Thyroid gland (tissue), 4 donors: ENCODE results near the gene LIN28B. TPM values are rescaled to one million over a fixed set of nuclear protein-coding genes. Genes with fewer than 3 reads are reported as not detected.

Experiments
- DNase-seq, 2 donors: peaks; one replicate each; pipeline ENCODE4 v3.0.0-alpha.2; 2019
- H3K27ac ChIP-seq, 3 donors: fragments of 200-600 bp; sonication (generic); 1 replicate in 2 of 3; 2 replicates in 1 of 3; pipeline ENCODE4 v1.5.1; 2016 to 2019; ENCODE audit warnings: mild to moderate bottlenecking in 1 of 3, moderate library complexity in 1 of 3
- H3K27me3 ChIP-seq: fragments of 200-600 bp; sonication (generic); one replicate; pipeline ENCODE4 v1.5.1; 2019
- H3K36me3 ChIP-seq, 2 donors: fragments of 200-600 bp; sonication (generic); one replicate each; pipeline ENCODE4 v1.5.1; 2016 to 2019
- H3K4me1 ChIP-seq, 2 donors: fragments of 200-600 bp; sonication (generic); one replicate each; pipeline ENCODE4 v1.5.1; 2017 to 2019
- H3K4me3 ChIP-seq, 3 donors: fragments of 200-600 bp; sonication (generic); replicated peaks in 1 of 3; 1 replicate in 2 of 3; 2 replicates in 1 of 3; pipeline ENCODE4 v1.5.1; 2016; ENCODE audit warnings: mild to moderate bottlenecking in 1 of 3
- H3K9me3 ChIP-seq: fragments of 200-600 bp; sonication (generic); one replicate; pipeline ENCODE4 v1.5.1; 2017
- POLR2A ChIP-seq, 2 donors: fragments of 450-650 bp; IDR thresholded peaks; one replicate each; pipeline ENCODE4 v1.6.1; 2017; ENCODE audit warnings: antibody characterized with exemption in 2 of 2, mild to moderate bottlenecking in 2 of 2, moderate library complexity in 1 of 2
- WGBS, 2 donors: methylation state at CpG; one replicate each; pipeline ENCODE4 v1.1.5; 2017; 5-methylcytosine and 5-hydroxymethylcytosine counted together
- intact Hi-C: fragments of 100-400 bp; cut with DNase I; formaldehyde crosslinking; loops from one replicate; pipeline ENCODE4 v1.15.1; 2023
- total RNA-seq, 4 donors: library from RNA; depleted of rRNA; stranded (reverse); fragments of >200 nt; gene quantifications; one replicate each; pipeline ENCODE4 v1.2.3, GENCODE V29; 2016
- TF ChIP-seq, protein P1 (sequence below), 6 experiments: fragments of 200-600 bp in 3 of 6; fragments of 450-650 bp in 3 of 6; sonication (generic) in 3 of 6; IDR thresholded peaks; one replicate each; pipeline ENCODE4 v1.5.1; 2016 to 2019; ENCODE audit warnings: antibody characterized with exemption in 6 of 6, mild to moderate bottlenecking in 2 of 6, inconsistent platforms in 1 of 6, moderate library complexity in 1 of 6

LIN28B gene
- total RNA-seq, 4 donors from 2014 or later = 0.24 TPM; not detected in 3

- H3K36me3 ChIP-seq = no peaks in the 10 kb centered on the region
- H3K9me3 ChIP-seq = no peaks in the 10 kb centered on the region
- intact Hi-C loops = no loop called here
- no peak for DNase-seq
- no peaks in the 10 kb centered on the region for H3K27me3 ChIP-seq
- TF ChIP-seq POLR2A (IDR thresholded peaks at IDR 0.05) = no peak
- TF ChIP-seq, protein P1, sequence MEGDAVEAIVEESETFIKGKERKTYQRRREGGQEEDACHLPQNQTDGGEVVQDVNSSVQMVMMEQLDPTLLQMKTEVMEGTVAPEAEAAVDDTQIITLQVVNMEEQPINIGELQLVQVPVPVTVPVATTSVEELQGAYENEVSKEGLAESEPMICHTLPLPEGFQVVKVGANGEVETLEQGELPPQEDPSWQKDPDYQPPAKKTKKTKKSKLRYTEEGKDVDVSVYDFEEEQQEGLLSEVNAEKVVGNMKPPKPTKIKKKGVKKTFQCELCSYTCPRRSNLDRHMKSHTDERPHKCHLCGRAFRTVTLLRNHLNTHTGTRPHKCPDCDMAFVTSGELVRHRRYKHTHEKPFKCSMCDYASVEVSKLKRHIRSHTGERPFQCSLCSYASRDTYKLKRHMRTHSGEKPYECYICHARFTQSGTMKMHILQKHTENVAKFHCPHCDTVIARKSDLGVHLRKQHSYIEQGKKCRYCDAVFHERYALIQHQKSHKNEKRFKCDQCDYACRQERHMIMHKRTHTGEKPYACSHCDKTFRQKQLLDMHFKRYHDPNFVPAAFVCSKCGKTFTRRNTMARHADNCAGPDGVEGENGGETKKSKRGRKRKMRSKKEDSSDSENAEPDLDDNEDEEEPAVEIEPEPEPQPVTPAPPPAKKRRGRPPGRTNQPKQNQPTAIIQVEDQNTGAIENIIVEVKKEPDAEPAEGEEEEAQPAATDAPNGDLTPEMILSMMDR (IDR thresholded peaks at IDR 0.05) = no peak
- H3K4me3 ChIP-seq = no peak overlapping the region
- 86 to 93% methylated on average over 4 of the region's 4 CpGs for WGBS, 2 donors
- peaks cover 0 to 5% of the 10 kb centered on the region in 2 donors for H3K4me1 ChIP-seq
- no peak overlapping the region for H3K27ac ChIP-seq
Measured at GRCh38 chr6:105028898-105029297, 72.0 kb downstream of the LIN28B start.

DNA sequence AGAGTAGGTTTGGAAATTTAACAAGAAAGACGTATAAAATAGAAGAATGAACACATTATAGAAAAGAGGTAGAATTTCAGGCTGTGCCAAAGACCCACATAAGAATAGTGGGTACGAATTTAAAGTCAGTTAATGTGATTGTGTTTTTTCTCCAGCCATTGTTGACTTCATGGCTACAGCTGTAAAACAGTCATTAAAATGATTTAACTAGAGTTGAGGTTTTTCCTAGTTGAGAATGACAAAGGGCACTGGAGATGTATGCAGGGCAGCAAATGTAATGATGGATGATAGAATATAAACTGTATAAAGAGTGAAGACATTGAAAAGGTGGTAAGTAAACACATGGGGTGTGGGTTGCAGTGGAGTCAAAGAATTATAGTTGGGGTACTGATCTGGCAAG lies 72.7 kb downstream of the LIN28B start:
- intact Hi-C loops = no loop called here
- Histone ChIP-seq H3K27ac (no peak overlapping the region), H3K4me1 (peaks cover 0 to 2% of the 10 kb centered on the region in 2 donors), H3K9me3 (no peaks in the 10 kb centered on the region), H3K27me3 (no peaks in the 10 kb centered on the region), H3K4me3 (no peak overlapping the region), H3K36me3 (no peaks in the 10 kb centered on the region)
- no peak for DNase-seq
- WGBS, 2 donors = 89 to 90% methylated on average over 2 of the region's 2 CpGs
- no peak for TF ChIP-seq POLR2A (IDR thresholded peaks at IDR 0.05)
- TF ChIP-seq, protein P1 (IDR thresholded peaks at IDR 0.05) = no peak

- no peaks in the 10 kb centered on the region for H3K27me3 ChIP-seq
- WGBS, 2 donors = 90 to 98% methylated on average over 1 of the region's 1 CpG
- no peaks in the 10 kb centered on the region for H3K36me3 ChIP-seq
- no peak overlapping the region for H3K4me3 ChIP-seq
- TF ChIP-seq POLR2A (IDR thresholded peaks at IDR 0.05) = no peak
- TF ChIP-seq, protein P1 (IDR thresholded peaks at IDR 0.05) = no peak
- intact Hi-C loops = no loop called here
- no peak overlapping the region for H3K27ac ChIP-seq
- no peaks in the 10 kb centered on the region for H3K4me1 ChIP-seq
- no peaks in the 10 kb centered on the region for H3K9me3 ChIP-seq
- DNase-seq = no peak
Measured at GRCh38 chr6:105034470-105034869, 77.6 kb downstream of the LIN28B start.

DNA sequence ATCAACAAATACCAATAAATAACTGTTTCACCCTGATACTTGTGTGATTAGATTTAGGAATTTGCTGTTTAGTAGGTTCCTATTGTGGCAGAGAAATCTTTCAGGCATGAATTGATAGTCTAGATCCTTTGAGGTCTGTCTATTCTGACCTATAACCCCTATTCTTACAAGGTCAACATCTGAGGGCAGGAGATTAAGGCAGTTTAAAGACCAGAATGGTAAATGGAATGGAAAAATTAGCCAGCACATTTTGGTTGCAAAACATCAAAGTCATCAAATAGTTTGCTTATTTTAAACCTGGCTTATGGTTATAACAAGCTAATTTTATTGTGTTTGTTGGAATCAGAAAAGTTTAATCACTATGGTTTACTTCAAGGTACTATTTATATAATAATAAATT lies 78.4 kb downstream of the LIN28B start:
- H3K36me3 ChIP-seq = no peaks in the 10 kb centered on the region
- no peaks in the 10 kb centered on the region for H3K4me1 ChIP-seq
- no peak overlapping the region for H3K4me3 ChIP-seq
- intact Hi-C loops = no loop called here
- no peaks in the 10 kb centered on the region for H3K9me3 ChIP-seq
- H3K27ac ChIP-seq = no peak overlapping the region
- no peaks in the 10 kb centered on the region for H3K27me3 ChIP-seq
- no peak for DNase-seq
- no peak for TF ChIP-seq POLR2A (IDR thresholded peaks at IDR 0.05)
- TF ChIP-seq, protein P1 (IDR thresholded peaks at IDR 0.05) = no peak

DNA sequence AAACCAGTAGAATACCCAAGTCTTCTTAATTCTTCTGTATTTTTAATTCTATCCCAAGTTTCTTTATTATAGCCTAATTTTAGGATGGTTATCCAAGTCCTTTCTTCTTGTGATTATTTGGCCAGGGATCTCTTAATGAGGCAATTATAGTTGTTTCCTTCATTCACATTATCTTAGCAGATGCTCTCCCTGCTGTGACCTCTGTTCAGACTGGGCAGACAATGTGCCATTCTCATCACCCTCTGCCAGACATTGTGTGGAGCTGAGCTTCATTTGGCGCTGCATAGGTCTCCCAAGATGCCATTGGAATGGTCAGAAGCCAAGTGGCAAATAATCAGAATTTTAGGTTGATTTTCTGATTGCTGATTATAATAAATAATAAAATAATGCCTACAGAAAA lies 79.4 kb downstream of the LIN28B start:
- intact Hi-C loops = no loop called here

More for the DNA sequence above, 79.4 kb downstream of the LIN28B start:
- Histone ChIP-seq H3K36me3 (no peaks in the 10 kb centered on the region), H3K9me3 (no peaks in the 10 kb centered on the region), H3K4me3 (no peak overlapping the region), H3K27ac (no peak overlapping the region), H3K4me1 (no peaks in the 10 kb centered on the region), H3K27me3 (no peaks in the 10 kb centered on the region)
- 85% methylated on average over 1 of the region's 1 CpG for WGBS, 2 donors
- TF ChIP-seq, protein P1 (IDR thresholded peaks at IDR 0.05) = no peak
- no peak for TF ChIP-seq POLR2A (IDR thresholded peaks at IDR 0.05)
- no peak for DNase-seq
